HCEC 1CT (cell line): Measurements from ENCODE around the gene C11orf21.

Source experiments
- DNase-seq: peaks from one replicate; pipeline ENCODE4 v3.0.0-alpha.2; 2017

The C11orf21 gene

GRCh38 chr11:2258501-2259465, 42.9 kb downstream of the C11orf21 start:
- no peak for DNase-seq

GRCh38 chr11:2256951-2257700, 44.6 kb downstream of the C11orf21 start:
- no peak for DNase-seq

DNA sequence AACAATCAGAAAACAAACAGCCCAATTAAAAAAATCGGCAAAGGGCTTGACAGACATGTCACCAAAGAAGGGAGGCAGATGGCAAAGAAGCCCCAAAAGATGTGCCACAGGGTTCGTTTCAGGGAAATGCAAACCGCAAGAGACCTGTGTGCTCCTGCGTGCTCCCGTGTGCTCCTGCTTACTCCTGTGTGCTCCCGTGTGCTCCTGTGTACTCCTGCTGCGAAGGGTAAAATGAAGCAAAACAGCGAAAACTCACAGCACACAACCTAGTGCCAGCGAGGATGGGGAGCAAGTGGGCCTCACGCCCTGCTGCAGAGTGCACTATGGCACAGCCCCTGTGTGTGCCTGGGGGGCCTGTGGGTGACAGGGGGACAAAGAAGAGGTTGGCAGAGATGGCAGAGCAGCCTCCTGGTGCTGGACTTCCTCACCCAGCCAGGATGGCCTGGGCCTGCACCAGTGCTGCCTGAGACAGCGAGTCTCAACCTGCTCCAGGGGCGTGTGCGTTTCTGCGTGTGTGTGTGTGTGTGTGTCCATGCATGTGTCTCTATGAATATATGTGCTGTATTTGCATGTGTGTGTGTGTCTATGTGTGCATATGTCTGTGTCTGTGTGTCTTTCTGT, 45.3 kb downstream of the C11orf21 start:
- DNase-seq = no peak

GRCh38 chr11:2252018-2252417, 49.7 kb downstream of the C11orf21 start:
- DNase-seq = no peak

- DNase-seq = no peak
Observed at GRCh38 chr11:2251138-2251537, 50.6 kb downstream of the C11orf21 start.

GRCh38 chr11:2250485-2250884, 51.2 kb downstream of the C11orf21 start:
- DNase-seq = no peak

DNA sequence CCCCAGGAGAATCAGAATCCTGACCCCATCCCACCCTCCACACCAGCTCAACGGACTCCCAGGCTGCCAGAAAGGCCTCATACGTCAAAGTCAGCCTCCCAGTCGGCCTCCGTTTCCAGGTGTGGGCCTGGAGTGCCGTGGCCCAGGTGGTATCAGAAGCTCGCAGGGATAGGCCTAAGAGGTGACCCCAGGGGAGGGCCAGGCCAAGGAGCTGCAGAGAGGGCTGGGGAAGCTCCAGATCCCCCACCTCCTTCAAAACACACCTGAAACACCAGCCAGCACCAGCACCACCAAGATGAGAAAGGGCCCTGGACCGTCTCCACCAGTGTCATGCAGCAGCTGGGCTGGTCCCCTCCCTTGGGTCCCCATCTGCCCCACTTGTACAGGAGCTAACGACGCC, 51.7 kb downstream of the C11orf21 start:
- DNase-seq = no peak

- no peak for DNase-seq
Observed at GRCh38 chr11:2249189-2249916, 52.4 kb downstream of the C11orf21 start.

DNA sequence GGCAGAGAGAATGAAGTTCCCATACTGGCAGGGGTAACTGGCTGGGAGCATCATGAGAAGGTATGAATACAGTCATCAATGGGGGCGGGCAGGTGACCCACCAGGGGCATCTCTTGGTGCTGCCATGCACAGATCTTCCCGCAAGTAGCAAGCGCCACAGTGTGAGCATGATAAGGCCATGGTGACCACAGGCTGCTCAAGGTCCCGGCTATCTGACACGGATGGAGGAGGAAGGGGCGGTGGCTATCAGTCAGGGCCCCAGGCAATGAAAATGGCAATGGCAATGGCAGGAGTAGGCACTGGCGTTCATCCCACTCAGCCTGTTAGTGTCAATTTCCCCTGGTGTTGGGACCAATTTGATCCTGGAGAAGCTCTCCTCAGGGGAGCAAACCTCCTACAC, 53.0 kb downstream of the C11orf21 start:
- no peak for DNase-seq

DNA sequence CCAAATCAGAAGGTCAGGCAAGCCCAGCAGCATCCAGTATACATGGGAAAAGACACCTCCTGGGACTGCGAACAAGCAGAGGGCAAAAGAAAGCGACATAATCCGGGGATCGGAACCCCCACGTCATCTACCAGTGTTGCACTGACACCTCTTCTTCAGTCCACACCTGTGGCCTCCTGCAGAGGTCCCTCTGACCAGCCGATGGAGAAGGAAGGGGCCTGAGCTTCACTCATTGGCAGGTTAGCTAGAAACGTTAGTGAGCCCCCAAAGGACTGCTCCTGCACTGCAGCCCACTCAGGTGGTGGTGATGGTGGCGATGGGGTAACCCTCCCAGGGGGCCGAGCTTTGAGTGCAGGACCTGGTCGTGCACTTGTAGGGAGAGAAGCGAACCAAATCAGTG, 53.5 kb downstream of the C11orf21 start:
- DNase-seq = no peak

DNA sequence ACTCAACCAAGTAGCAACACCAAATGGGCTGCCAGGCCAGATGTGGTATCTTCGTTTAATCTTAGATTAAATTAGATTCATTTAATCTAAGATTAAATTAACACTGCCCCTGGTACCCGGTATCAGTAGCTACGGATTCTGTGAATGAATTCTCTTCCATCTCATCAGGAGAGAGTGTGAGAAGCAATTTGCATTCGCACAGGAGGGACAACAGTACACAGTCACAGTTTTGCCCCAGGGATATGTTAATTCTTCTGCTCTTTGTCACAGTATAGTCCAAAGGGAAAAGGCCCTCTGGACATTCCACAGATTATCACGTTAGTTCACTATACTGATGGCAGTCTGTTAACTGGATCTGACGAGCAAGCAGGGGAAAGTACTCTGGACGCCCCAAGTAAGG, 54.2 kb downstream of the C11orf21 start:
- DNase-seq = no peak
